OCI-M1 (cell line): Measurements from ENCODE around the gene WDR6.
A peak's percentile ranks its signal among the peaks of the same experiment; 100 is the strongest.
"Not testable (repeated sequence)": the region's sequence is repeated elsewhere in the genome, so short reads cannot be mapped to it uniquely, and the experiment has no call there.

Source experiments
- DNase-seq: peaks from one replicate; lab custom pipeline; 2025; lab: John Stamatoyannopoulos, UW

Gene WDR6

DNA sequence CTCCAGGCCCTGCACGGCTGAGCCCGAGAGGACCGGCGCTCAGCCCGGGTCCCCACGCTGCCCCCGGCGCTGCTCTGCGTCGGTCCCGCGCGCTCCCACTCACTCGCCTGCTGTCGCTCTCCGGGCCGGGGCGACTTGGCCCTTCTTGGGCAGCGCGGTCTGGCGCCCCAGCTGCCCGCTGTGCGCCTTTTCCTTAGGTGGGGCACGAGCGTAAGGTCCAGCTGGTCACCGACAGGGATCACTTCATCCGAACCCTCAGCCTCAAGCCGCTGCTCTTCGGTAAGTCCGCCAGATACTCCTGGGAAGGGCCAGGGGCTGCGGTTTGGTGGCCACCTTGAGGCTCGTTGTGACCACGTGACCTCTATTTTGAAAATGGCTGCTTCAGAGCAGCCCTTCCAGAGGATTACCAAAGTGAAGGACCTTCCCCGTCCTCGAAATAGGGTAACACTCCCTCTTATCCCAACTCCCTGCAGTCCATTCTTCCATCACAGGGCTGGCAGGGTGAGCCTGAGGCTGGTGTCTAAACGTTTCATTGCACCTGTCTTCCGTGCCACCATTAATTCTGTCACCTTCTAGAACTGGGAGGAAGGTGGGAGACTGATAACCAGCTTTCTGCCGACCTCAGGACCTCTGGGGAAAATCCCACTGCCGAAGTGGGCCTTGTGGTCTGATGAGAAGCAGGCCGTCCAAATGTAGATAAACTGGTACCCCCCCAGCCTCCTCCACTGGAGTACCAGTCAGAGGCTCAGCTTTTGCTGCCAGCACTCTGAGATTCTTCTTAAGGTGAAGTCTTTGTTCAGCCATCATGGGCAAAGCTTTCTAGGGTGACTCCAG is 16.3 kb upstream of the WDR6 start:
- DNase-seq: peak; percentile 59

DNA sequence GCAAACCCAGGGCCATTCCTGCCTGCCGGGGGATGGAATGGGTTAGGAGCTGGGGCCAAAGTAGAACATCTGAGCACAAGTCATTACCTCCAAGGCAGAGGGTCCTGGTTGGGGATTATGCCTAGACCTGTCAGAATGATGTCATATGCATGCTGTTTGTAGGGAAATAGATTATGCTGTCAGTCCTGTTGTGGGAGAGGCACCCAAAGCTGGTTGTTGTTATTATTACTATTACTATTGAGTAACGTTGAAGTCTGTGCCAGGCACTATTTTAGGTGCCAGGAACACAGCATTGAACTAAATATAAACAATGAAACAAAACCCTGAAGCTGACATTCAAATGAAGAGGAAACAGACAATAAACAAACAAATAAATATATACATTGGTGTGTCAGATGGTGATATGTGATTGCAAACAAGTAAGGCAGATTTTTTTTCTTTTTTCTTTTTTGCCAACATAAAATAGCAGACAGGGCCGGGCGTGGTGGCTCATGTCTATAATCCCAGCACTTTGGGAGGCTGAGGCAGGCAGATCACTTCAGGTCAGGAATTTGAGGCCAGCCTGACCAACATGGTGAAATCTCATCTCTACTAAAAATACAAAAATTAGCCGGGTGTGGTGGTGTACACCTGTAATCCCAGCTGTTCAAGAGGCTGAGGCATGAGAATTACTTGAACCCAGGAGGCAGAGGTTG is 15.2 kb upstream of the WDR6 start:
- DNase-seq: no peak

DNA sequence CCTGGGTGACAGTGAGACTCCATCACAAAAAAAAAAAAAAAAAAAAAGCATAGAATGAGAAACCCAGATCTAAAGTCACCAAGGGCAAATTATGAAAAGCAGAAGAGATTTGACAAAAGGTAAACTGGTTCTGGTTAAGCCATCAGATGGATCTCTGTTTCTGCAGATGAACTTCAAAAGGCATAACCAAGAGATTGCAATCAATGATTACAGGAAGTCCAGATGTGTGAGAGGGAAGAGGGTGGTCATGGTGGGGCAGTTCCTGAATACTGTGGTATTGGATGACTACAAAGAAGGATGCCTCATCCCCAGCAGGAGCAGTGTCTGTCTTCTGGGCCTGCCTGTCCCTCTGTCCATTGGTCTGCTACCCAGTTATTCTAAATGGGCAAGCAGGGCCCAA is 13.4 kb upstream of the WDR6 start:
- DNase-seq: no peak

DNA sequence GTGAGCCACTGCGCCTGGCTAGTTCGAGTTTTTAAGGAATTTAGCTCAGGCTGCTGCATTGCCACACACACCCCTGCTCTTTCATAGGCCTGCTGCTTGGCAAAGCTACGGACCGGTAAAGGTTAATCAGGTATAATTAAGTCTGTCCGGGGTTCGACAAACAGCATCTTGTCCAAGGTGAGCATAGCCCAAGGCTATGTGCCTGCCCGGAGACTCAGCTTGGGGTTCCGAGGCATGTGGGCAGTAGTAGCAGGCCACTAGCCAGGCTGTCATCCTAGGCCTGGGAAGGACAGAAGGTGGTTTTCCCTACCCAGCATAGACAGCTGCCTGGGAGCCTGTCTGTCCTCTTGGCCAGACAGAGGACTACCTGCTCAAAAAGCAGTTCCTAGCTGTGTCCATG is 10.6 kb upstream of the WDR6 start:
- DNase-seq: no peak

DNA sequence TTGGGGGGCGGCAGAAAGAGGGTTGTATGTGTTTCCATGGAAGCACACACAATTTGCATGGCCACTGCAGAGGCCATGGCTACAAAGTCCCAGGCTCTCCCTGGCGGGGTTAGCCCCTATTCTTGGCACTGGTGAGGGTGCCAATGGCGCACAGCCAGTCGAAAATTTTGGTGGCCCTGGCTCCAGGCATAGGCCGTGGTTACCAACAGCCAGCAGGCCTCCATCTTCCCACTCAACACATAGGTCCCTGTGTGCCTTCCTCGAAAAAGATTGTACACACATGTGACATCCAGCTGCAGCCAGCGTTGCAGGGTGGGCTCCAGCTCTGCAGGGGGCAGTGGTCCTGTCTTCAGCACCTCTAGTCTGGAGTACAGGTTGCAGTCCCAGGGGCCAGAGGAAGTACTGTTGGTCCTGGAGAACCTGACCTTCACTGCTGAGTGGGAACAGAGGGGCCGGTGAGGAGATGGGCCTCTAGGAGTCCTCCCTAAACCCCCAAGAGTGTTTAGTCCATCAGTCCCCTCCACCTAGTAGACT is 10.0 kb upstream of the WDR6 start:
- no peak for DNase-seq

DNA sequence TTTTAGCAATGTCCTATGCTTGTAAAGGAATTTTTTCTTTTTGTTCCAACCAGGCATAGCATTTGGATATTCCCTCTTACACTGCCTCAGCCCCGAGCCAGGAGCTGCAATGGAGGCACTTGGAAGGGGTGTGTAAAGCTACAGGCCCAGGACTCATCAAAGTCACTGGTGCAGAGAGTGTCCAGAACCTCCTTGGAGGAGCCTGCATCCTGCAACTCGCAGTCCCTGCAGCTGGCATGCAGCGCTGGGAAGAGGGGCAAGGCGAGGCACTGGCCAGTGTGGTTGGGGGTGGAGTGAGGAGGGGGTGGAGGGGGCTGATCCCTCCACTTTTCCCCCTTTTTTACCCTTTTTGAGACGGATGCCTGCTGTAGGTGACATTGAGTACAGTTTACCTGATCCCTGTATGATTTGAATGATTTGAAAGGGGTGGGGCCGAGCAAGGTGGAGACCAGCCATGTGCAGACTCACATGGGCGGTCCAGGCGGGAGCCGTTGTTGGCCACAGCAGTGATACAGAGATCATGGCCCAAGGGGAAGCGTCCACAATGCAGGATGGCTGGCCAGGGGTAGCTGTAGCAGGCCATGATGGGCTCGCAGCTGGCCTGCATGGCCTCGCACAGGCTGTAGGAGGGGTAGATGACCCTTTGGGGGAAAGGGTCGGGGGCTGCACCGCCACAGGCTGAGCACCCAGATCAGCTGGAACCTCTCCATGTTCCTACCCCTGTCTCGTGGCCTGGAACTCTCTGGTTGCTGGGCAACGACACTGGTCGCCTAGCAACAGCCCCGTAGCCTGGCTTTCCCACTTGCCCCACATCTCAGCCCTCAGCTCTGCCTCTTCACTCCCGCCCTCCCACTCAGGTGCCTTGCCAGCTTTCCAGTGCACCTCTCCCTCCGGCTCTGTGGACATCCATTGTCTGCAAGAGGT is 9.2 kb upstream of the WDR6 start:
- DNase-seq: no peak

DNA sequence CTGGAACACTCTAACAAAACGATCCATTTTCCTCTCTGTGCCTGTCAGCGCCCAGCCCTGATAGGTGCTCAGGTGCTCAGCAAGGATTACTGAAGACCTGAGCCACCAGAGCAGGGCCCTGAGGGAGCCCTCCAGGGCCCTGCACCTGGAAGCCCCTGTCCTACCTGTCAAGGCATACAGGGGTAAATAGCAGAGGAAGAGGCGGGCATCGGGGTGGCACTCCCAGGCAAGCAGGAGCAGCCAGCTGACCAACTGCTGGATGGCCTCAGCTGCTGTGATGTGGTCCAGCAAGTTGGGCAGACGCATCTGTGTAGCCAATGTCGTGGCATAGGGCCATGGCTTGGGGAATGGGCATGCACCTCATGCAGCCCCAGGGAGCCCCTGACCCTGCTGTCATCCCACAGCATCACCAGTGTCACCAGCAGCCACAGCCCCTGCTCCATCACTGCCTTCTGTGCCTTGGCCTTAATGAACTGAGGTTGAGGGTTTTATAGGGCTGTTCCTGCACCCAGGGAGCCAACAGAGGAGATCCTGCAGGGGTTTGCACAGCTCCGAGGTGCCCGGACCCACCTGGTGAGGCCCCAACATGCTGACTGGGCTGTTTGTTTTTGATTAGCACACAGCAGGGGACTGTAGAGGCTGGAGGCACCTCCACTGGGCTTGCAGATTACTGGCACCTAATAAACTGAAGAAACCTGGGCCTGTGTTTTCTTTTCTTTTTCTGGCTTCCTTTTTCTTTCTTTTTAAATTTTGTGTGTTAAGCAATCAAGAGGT is 7.9 kb upstream of the WDR6 start:
- DNase-seq: no peak

DNA sequence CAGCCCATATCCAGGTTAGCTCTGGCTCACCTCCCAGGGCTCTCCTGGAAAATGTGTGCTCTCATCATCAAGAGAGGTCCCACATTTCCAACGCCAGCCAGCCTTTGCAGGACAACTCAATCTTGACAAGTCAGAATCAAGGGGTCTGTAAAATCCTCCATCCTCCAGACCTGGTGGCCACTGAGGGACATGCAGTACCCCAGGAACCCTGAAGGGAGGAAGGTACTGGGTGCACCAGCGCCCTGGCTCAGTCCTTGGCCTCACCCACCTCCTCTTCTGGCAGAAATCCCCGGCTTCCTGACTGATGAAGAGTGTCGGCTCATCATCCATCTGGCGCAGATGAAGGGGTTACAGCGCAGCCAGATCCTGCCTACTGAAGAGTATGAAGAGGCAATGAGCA is 6.0 kb upstream of the WDR6 start:
- no peak for DNase-seq

DNA sequence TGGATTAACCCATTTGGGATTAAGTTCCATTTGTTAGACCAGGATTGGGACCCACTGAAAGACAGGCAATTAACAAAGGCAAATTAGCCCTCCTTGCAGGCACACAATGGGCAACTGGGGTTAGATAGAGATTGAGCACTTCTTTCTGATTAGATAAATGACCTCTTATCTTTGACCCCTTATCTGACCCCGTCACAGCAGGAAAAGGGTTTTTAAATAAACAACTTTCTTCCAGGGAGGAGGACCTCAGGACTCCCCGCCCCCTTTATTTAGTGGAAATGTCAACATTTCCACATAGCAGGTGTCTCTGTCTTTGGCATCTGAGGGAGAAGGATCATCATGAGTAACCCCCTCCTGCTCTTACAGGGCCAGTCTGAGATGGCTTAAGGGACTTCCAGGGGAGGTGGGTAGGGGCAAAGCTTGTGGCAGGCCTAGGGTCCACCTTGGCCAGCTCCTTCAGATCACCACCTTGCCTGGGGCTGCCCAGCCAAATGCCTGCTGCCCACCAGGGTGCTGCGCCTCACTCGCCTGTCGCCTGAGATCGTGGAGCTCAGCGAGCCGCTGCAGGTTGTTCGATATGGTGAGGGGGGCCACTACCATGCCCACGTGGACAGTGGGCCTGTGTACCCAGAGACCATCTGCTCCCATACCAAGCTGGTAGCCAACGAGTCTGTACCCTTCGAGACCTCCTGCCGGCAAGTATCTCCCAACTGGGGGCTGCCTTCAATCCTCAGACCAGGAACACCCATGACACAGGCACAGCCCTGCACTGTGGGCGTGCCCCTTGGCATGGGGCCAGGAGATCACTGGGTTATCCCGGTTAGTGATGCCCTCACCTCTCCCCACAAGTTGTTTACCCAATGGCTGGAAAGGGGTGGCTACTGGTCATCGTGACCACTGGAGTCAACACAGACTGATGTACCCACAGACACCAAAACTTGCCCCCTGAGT is 2.6 kb upstream of the WDR6 start:
- DNase-seq: no peak

DNA sequence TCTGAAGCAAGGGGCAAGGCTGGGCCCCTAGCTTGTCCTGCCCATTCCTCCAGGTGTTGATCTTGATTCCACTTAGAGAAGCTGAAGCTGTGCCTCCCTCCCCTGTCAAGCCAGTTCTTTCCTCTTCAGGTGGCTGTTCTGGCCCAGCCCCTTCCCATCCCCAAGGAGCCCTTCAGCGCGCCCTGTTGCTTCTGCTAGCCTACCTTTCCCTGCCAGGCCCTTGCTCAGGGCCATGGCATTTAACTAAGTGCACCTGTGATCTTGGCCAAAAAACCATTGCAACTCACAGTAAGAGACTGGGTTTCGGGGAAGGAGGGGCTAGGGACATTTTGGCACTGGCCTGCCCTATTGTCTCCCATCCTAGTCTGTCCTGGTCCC is 1.9 kb upstream of the WDR6 start:
- DNase-seq: no peak

DNA sequence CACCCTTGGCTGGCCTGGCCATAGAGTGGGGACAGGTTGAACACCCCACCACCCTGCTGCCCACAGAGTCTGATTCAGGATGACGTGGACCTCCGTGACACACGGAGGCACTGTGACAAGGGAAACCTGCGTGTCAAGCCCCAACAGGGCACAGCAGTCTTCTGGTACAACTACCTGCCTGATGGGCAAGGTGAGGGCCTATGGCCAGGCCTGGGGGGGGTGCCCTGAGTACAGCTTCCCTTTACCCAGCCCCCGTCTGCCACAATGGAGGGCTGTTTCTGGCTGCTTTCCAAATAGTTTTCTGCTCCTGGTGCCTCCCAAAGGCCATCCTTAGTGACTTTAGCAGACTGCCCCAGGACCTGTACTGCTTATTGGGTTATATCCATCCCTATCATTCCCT is 1.2 kb upstream of the WDR6 start:
- DNase-seq: no peak

DNA sequence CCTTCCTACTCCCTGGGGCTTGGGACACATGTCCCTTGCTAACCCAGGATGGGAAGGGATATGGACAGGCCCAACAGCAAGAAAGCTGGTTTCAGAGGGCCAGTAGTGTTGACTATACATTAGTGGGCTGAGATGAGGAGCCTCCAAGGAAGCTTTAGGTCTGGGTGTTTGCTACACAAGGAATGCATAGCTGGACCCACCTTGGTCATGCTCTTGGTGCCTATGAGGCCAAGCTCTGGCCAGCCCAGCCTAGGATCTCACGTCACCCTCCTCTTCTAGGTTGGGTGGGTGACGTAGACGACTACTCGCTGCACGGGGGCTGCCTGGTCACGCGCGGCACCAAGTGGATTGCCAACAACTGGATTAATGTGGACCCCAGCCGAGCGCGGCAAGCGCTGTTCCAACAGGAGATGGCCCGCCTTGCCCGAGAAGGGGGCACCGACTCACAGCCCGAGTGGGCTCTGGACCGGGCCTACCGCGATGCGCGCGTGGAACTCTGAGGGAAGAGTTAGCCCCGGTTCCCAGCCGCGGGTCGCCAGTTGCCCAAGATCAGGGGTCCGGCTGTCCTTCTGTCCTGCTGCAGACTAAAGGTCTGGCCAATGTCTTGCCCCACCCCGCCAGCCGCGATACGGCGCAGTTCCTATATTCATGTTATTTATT is 653 bp upstream of the WDR6 start:
- DNase-seq: peak; percentile 40

DNA sequence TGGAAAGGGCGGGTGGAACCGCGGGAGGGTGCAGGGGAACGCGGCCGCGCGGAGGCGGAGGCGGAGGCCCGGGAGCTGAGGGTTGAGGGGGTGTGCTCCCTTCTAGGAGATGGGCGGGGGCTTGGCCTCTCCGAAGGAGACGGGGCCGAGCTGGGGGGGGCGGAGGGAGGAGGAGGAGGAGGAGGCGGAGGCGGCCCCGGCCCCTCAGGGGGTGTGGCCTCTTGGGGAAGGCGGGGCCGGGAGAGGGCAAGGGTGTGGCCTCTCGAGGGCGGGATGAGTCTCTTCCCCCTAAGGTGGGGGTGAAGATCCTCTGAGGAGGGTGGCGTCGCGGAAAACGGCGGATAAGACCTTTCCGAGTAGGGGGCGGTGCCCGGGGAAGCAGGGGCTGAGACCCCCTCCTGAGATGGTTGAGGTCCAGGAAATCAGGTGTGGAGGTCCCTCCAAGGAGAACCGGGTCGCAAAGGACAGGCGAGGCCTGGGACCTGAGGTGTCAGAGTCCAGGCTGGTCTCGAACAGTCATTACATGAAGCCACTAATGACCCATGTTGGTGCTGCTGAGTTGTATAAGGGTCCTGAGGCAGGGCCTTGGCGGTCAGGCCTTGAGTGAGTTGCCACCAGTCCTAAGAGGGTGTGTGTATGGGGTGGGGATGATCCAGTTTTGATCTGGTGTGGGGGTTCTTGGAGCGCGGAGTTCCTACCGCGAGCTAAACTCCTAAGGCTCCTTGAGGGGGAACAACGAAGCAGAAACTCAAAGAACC is 759 bp downstream of the WDR6 start:
- DNase-seq: peak; percentile 90

DNA sequence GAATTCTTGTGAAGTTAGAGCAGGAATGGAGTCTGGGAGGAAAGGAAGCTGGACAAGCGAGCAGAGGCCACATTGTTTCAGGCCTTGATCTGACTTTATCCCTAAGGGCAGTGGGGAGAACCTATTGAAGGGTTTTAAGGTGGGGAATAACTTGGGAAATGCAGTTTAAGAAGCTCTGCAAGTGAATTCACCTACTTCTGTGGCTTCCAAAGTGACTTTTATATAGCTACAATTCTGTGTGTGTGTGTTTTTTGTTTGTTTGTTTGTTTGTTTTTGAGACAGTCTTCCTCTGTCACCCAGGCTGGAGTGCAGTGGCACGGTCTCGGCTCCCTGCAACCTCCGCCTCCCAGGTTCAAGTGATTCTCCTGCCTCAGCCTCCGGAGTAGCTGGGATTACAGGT is 1.4 kb downstream of the WDR6 start:
- DNase-seq: not testable (repeated sequence)

DNA sequence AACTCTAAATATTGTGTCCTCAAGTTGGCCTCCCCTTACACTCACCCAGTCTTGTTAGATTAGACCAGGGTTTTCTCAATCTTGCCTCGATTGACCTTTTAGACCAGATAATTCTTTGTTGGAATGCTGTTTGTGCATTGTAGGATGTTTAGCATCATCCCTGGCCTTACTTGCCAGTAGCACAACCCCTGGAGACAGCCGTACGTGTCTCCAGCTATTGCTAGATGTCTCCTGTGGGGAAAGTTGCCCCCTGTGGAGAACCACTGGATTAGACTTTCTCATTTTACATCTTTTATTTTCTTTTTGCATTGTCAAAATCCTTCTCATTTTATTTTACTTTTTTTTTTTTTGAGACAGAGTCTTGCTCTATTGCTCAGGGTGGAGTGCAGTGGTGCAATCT is 2.2 kb downstream of the WDR6 start:
- DNase-seq: no peak

DNA sequence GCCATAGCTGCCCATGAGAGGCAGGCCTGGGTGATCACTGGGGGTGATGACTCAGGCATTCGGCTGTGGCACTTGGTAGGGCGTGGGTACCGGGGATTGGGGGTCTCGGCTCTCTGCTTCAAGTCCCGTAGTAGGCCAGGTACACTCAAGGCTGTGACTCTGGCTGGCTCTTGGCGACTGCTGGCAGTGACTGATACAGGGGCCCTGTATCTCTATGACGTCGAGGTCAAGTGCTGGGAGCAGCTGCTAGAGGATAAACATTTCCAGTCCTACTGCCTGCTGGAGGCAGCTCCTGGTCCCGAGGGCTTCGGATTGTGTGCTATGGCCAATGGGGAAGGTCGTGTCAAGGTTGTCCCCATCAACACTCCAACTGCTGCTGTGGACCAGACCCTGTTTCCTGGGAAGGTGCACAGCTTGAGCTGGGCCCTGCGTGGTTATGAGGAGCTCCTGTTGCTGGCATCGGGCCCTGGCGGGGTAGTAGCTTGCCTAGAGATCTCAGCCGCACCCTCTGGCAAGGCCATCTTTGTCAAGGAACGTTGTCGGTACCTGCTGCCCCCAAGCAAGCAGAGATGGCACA is 5.3 kb downstream of the WDR6 start:
- DNase-seq: no peak

DNA sequence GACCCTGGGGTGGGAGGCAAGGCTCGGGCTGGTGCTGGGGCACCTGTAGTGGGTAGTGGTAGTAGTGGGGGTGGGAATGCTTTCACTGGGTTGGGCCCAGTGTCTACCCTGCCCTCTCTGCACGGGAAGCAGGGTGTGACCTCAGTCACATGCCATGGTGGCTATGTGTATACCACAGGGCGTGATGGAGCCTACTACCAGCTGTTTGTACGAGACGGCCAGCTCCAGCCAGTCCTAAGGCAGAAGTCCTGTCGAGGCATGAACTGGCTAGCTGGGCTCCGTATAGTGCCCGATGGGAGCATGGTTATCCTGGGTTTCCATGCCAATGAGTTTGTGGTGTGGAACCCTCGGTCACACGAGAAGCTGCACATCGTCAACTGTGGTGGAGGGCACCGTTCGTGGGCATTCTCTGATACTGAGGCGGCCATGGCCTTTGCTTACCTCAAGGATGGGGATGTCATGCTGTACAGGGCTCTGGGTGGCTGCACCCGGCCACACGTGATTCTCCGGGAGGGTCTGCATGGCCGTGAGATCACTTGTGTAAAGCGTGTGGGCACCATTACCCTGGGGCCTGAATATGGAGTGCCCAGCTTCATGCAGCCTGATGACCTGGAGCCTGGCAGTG is 6.0 kb downstream of the WDR6 start:
- DNase-seq: no peak
